ENCODE results near the gene GABRG3. TPM values are rescaled to one million over a fixed set of nuclear protein-coding genes. Genes with fewer than 3 reads are reported as not detected.

The GABRG3 gene
- total and polyA plus RNA-seq, 2 donors (not counting 3 experiments of a cell fraction or from before 2014, with no cell fraction given): not detected

DNA sequence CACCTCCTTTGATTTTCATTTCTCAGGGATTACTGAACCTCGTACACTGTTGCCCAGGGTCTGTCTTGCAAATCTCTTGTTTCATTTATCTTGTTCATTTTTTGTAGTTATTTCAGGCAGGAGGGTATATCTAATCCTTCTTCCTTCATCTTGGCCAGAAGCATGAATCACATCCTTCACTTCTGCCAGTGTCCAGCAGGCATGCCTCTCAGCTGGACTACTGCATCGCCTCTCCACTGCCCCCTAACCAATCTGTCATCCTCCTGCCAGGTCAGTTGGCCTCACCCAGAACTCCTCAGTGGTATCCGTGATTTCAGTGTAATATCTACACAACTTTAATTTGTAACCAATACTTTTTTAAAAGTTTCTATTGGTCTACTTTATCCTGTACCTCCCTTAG, 297.9 kb downstream of the GABRG3 start:
- no peaks in the 10 kb centered on the region for H3K9me1 ChIP-seq (replicated peaks; ENCODE audit: control insufficient read depth, extremely low read depth, insufficient read depth, low read length)
- dilution Hi-C loops (cut with MboI; ENCODE audit: extremely low pct_ligation_motif_present, low sequenced_read_pairs) (no loop called here), intact Hi-C loops (cut with micrococcal nuclease) (no loop called here)
- DNase-seq (ENCODE audit: low read depth, low spot score) (no peak), FAIRE-seq (no peak)
- H3K4me1 ChIP-seq (ENCODE audit: control insufficient read depth, extremely low read depth, insufficient read depth, low read length): no peaks in the 10 kb centered on the region
- H3K79me2 ChIP-seq (ENCODE audit: control insufficient read depth, insufficient read depth, low read length): no peaks in the 10 kb centered on the region
- H3K9me3 ChIP-seq (replicated peaks; ENCODE audit: control insufficient read depth, insufficient read depth, low read length): peaks cover 1% of the 10 kb centered on the region
- H4K20me1 ChIP-seq (replicated peaks; ENCODE audit: control insufficient read depth, extremely low read depth, insufficient read depth, low read length): no peaks in the 10 kb centered on the region
- no peak overlapping the region for H3K4me3 ChIP-seq (replicated peaks in 1 of 3; ENCODE audit: insufficient read depth in 1 of 3, low read depth in 1 of 3, low read length in 3 of 3)
- CTCF ChIA-PET: no interaction called here
- no peaks in the 10 kb centered on the region for H3K36me3 ChIP-seq (ENCODE audit: control insufficient read depth in 2 of 2, extremely low read depth in 1 of 2, insufficient read depth in 2 of 2, low read length in 2 of 2)
- POLR2A ChIA-PET: no interaction called here
- no peaks in the 10 kb centered on the region for H3K27me3 ChIP-seq (ENCODE audit: control insufficient read depth in 2 of 2, insufficient read depth in 2 of 2, low read length in 2 of 2)
- H3K27ac ChIP-seq (ENCODE audit: insufficient read depth, low read depth, low read length): no peak overlapping the region
- H3K4me2 ChIP-seq (ENCODE audit: insufficient read depth, low read length): no peak overlapping the region
- H3K9ac ChIP-seq (replicated peaks; ENCODE audit: extremely low read depth, insufficient read depth, low read length): no peak overlapping the region
- TF ChIP-seq FOS (IDR thresholded peaks at IDR 0.05; ENCODE audit: borderline replicate concordance, insufficient read depth, low read length) (no peak), EZH2 (IDR thresholded peaks at IDR 0.05; ENCODE audit: borderline replicate concordance, low read depth, low read length, severe bottlenecking) (no peak), JUN (IDR thresholded peaks at IDR 0.05; ENCODE audit: borderline replicate concordance, insufficient read depth, insufficient read length, low read depth) (no peak), GATA2 (IDR thresholded peaks at IDR 0.05; ENCODE audit: insufficient read depth, insufficient read length, low read depth, low read length) (no peak), POLR2AphosphoS5 (IDR thresholded peaks at IDR 0.05; ENCODE audit: insufficient read depth, low read depth, low read length) (no peak)
- TF ChIP-seq, protein P1, sequence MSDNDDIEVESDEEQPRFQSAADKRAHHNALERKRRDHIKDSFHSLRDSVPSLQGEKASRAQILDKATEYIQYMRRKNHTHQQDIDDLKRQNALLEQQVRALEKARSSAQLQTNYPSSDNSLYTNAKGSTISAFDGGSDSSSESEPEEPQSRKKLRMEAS (IDR thresholded peaks at IDR 0.05; ENCODE audit: insufficient read depth, insufficient read length): no peak
- BruUV-seq (replicated peaks): no TSS peak
- H2AFZ ChIP-seq (ENCODE audit: low read depth, low read length): no peak overlapping the region

GRCh38 chr15:27271258-27271657, 300.3 kb downstream of the GABRG3 start:
- intact Hi-C loops (cut with micrococcal nuclease): no loop called here
- no peak overlapping the region for H3K9ac ChIP-seq (replicated peaks; ENCODE audit: extremely low read depth, insufficient read depth, low read length)
- BruUV-seq (replicated peaks): no TSS peak
- H3K79me2 ChIP-seq (ENCODE audit: control insufficient read depth, insufficient read depth, low read length): no peaks in the 10 kb centered on the region
- peaks cover 4% of the 10 kb centered on the region for H3K9me3 ChIP-seq (replicated peaks; ENCODE audit: control insufficient read depth, insufficient read depth, low read length)
- DNase-seq (ENCODE audit: low read depth, low spot score): no peak
- no peaks in the 10 kb centered on the region for H4K20me1 ChIP-seq (replicated peaks; ENCODE audit: control insufficient read depth, extremely low read depth, insufficient read depth, low read length)
- FAIRE-seq: no peak
- H2AFZ ChIP-seq (ENCODE audit: low read depth, low read length): no peak overlapping the region
- H3K9me1 ChIP-seq (replicated peaks; ENCODE audit: control insufficient read depth, extremely low read depth, insufficient read depth, low read length): no peaks in the 10 kb centered on the region
- no peaks in the 10 kb centered on the region for H3K27me3 ChIP-seq (ENCODE audit: control insufficient read depth in 2 of 2, insufficient read depth in 2 of 2, low read length in 2 of 2)
- no peak overlapping the region for H3K27ac ChIP-seq (ENCODE audit: insufficient read depth, low read depth, low read length)
- H3K36me3 ChIP-seq (ENCODE audit: control insufficient read depth in 2 of 2, extremely low read depth in 1 of 2, insufficient read depth in 2 of 2, low read length in 2 of 2): no peaks in the 10 kb centered on the region
- TF ChIP-seq EZH2 (IDR thresholded peaks at IDR 0.05; ENCODE audit: borderline replicate concordance, low read depth, low read length, severe bottlenecking) (no peak), POLR2AphosphoS5 (IDR thresholded peaks at IDR 0.05; ENCODE audit: insufficient read depth, low read depth, low read length) (no peak), POLR2A (IDR thresholded peaks at IDR 0.05; ENCODE audit: low read depth, low read length) (no peak), CTCF (IDR thresholded peaks at IDR 0.05; ENCODE audit: extremely low read depth in 1 of 2, insufficient read depth in 1 of 2, low read depth in 1 of 2, low read length in 2 of 2) (no peak), FOS (IDR thresholded peaks at IDR 0.05; ENCODE audit: borderline replicate concordance, insufficient read depth, low read length) (no peak), JUN (IDR thresholded peaks at IDR 0.05; ENCODE audit: borderline replicate concordance, insufficient read depth, insufficient read length, low read depth) (no peak), MYC (IDR thresholded peaks at IDR 0.05; ENCODE audit: low read depth, low read length) (no peak)
- TF ChIP-seq, protein P1 (IDR thresholded peaks at IDR 0.05; ENCODE audit: insufficient read depth, insufficient read length): no peak
- POLR2A ChIA-PET: no interaction called here
- dilution Hi-C loops (cut with MboI; ENCODE audit: extremely low pct_ligation_motif_present, low sequenced_read_pairs): no loop called here
- CTCF ChIA-PET: no interaction called here
- no peaks in the 10 kb centered on the region for H3K4me1 ChIP-seq (ENCODE audit: control insufficient read depth, extremely low read depth, insufficient read depth, low read length)
- no peak overlapping the region for H3K4me2 ChIP-seq (ENCODE audit: insufficient read depth, low read length)
- no peak overlapping the region for H3K4me3 ChIP-seq (replicated peaks in 1 of 3; ENCODE audit: insufficient read depth in 1 of 3, low read depth in 1 of 3, low read length in 3 of 3)

All from endothelial cell of umbilical vein (primary cell).